Measurements from ENCODE around the gene AMPD1.
A peak's percentile ranks its signal among the peaks of the same experiment; 100 is the strongest.

The AMPD1 gene

DNA sequence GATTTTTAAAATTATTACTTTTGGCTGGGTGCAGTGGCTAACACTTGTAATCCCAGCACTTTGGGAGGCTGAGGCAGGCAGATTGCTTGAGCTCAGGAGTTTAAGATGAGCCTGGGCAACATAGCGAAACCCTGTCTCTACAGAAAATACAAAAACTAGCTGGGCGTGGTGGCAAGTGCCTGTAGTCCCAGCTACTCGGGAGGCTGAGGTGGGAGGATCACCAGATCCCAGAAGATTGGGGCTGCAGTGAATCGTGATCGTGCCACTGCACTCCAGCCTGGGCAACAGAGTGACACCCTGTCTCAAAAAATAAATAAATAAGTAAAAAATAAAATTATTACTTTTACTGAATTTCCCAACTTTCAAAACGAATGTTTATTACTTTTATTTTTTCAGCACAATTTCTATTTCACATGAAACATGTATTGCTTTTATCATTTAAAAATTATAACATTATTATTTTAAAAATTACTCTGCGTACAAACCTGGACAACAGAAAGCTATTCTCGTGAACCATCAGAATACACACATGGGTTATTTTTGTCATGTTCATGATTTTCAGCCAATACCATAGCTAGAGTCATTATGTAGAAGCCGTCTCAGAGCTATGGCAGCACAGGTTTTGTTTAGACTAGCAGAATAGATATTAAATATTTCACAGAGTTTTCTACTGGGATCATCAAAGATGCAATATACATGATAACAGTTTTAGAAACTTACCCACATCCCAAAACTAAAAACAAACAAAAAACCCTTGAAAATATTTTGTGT, 621 bp downstream of the AMPD1 start:
- no peak for DNase-seq

DNA sequence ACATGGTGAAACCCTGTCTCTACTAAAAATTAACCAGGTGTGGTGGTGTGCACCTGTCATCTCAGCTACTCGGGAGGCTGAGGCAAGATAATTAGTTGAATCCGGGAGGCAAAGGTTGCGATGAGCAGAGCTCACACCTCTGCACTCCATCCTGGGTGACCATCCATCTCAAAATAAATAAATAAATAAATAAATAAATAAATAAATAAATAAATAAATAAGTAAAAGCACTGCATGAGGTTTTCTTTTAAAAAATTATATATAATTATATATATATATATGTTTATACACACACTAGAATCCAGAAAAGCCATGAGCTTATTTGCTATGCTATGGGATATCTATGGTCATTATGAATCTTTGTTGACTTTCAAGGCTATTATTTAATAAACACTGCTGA, 2.4 kb downstream of the AMPD1 start:
- no peak for DNase-seq

DNA sequence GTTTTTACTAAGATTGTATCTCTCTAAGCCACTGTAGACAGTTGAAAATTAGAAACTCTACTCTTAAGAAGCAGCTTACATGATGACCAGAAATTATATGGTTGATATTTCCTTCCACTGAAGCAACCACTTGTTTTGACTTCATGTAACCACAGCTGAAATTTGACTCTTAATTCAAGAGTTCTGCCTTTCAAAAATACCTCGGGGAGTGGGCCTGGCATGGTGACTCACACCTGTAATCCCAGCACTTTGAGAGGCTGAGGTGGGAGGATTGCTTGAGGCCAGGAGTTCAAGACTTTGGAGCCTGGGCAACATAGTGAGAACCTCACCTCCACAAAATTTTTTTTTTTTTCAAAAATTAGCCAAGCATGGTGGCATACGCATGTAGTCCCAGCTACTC, 4.3 kb downstream of the AMPD1 start:
- DNase-seq: no peak

DNA sequence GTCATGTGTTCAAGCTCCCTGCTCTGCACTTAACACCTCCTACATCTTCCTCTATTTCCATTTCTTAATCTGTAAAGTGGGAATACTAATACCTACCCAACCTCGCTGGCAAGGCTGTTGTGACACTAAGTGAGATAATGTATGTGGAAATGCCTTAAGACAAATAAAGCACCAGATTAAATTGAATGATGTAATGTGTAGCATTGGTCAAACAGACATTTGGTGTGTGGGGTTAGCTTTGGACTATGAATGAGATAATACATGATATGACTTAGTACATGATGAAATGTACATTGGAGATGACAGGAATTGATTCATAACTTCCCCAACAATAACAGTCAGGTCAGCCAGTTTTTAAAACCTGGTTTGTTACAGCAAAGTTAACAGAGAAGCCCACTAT, 5.2 kb downstream of the AMPD1 start:
- no peak for DNase-seq

DNA sequence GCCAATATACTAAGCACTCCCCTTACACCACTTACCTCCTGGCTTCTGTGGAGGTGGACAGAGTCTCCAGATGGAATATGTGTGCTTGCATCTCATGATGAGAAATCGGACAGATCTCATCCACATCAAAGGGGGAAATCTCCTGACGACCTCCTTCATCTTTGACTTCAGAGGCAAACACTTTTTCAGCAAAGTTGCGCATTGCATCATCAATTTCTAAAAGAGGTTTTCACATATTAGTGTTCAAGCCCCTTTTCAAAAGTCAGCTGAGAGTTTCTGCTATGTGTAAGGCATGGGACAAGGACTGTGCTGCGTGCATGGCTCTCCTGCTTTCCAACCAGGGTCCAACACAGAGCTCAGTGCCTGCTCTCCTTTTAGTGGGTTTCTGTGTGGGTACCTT, 6.8 kb downstream of the AMPD1 start:
- no peak for DNase-seq

DNA sequence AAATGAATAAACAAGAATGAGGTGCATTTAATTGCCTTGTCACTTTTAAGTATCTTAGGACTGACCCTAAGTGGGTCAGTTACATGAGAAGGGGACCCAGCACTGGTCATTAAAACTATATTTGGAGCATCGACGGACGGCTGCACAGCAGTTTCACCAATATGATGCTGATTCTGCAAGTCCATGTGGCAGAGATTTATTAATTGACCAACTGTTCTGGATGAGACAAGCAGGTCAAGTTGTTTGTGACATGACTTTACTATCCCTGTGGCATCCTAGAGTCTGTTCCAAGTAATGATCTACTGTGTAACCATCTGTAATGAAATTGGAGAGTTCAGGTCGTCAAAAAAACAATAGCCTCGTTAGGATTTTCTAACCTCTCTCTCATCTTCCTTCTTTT, 9.5 kb downstream of the AMPD1 start:
- DNase-seq: no peak

DNA sequence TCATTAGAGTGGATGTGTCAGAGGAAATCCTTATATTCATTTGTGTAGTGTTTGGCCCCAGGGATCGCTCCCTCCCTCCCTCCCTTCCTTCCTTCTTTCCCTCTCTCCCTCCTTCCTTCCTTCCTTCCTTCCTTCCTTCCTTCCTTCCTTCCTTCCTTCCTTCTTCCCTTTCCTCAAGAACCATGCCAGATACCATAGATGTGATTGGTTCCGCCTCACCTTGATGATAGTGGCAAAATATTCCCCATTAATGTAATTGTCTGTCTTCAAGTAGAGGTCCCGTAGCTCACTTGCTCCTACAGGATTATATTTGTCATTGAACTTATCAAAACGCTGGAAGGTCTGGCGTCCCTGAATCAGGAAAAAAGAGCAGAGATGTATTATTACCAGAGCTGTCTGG, 17.7 kb downstream of the AMPD1 start:
- DNase-seq: no peak

DNA sequence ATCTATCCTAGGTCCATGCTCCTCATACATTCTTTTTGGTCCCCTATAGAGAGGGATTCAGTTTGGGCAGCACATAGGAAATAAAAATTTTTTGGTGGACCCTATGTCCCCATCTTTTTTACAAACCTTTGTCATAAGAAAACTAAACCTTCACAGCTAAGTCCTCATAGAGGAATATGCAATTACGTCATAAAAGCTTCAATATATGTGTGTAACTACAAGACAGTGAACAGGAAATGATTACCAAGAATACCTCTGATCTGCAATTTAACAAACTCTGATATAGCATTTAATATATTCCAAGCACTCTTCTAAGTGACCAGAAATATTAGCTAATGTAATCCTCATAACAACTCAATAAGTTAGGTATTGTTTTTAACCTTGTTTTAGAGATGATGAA, 19.2 kb downstream of the AMPD1 start:
- no peak for DNase-seq

DNA sequence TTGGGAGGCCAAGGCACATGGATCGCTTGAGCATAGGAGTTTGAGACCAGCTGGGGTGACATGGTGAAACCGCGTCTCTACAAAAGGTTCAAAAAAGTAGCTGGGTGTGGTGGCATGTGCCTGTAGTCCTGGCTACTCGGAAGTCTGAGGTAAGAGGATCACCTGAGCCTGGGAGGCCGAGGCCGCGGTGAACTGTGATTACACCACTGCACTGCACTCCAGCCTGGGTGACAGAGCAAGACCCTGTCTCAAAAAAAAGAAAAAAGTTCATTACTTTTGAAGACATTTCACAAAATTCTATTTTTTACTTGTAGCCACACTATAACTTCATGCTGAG, 23.4 kb downstream of the AMPD1 start:
- DNase-seq: no peak

DNA sequence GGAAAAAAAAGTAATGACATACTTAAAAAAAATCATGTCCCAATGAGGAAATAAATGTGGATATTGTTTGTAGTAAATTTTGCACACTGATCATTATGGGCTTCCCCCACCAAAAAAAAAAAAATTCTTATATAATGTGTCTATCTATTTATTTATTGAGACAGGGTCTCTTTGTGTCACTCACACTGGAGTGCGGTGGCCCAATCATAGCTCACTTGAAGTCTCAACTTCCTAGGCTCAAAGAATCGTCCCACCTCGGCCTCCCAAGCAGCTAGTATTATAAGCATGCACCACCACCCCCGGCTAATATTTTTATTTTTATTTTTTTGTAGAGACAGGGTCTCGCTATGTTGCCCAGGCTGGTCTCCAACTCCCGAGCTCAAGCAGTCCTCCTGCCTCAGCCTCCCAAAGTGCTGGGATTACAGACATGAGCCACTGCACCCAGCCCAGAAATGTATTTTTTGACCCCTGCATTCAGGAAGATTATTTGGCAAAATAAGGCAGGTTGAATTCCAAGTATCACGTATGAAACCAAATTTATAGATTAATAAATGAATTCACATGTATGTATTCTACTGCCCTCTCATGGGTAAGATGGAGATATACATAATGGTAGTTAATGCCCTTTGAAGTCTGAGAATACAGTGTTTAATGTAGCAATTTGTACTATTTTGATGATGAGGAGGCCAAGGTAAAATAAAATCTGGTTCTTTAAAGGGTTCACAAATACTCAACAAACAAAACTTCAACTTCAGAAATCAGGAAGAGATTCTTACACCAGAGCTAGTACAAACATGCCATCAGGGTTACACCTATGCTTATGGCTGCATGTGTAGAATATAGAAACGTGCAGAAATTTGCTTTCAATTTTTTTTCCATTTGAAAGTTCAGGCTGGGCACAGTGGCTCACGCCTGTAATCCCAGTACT, 24.1 kb downstream of the AMPD1 start:
- no peak for DNase-seq

DNA sequence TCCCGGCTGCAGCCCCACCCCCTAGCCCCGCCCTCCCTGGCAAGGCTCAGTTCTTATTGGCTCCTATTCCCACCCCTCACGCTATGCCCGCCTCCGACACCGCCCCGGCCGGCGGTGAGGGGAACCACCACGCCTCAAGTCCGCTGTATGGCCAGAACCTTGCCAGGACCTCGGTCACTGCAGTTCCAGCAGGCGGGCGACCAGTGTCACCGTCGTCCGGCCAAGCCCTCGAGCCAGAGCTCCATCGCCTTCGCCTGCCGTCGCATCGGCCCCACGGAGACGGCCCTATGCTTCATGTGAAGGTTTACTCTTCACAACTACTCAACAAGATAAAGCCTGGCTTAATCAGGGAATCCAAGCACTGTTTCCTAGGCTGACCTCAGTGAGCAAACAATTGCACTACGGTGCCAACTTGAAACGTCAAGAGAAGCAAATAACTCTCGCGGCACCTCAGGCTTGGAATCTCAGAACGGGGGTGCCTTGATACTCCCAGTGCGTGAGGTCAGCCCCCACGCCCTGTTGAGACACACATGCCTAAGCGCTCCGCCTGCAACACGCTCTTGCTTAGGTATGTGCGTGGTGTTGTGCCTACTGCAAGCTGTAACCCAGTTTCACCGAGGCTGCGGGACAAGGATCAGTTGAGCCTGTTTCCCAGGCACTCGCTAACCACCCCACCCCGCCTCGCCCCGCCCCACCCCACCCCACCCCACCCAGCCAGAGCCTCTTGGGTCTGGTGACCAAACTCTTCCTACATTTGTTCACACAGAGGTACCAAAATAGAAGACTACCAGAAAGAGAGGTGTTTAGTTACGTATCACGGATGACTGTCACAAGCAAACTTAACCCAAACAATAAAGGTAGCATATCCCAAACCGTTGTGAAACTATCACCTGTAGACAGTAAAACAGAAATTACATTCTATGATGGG, 25.0 kb downstream of the AMPD1 start:
- DNase-seq: peak; percentile 32

DNA sequence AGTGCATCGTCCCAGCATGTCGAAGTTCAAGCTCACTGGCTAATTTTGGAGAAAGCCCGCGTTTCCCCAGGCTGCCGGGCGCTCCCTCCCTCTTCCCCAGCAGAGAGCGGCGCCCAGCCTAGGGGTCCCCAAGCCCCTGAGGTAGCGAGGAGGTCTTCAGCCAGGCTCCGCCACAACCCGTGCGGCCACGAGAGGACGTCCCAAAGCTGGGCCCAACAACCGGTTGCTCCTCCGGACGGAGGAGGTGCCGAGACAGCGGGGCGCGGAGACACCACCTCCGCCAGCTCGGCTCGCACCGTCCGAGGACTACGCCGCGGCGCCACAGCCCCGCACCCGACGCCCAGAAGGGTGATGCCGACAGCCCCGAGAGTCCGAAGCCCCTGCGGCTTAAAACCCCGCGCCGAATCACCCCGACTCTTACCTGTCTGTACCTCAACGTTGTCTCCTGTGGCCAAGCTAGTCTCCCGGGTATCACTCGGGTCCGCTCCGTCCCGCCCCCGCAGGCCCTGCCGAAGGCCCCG, 25.7 kb downstream of the AMPD1 start, which contains the start of gene DENND2C:
Gene DENND2C, minus strand, starts transcription at position 488 of the 521 bp plus-strand sequence. CDS start 44,065 bp downstream, outside the sequence.
- no peak for DNase-seq

DNA sequence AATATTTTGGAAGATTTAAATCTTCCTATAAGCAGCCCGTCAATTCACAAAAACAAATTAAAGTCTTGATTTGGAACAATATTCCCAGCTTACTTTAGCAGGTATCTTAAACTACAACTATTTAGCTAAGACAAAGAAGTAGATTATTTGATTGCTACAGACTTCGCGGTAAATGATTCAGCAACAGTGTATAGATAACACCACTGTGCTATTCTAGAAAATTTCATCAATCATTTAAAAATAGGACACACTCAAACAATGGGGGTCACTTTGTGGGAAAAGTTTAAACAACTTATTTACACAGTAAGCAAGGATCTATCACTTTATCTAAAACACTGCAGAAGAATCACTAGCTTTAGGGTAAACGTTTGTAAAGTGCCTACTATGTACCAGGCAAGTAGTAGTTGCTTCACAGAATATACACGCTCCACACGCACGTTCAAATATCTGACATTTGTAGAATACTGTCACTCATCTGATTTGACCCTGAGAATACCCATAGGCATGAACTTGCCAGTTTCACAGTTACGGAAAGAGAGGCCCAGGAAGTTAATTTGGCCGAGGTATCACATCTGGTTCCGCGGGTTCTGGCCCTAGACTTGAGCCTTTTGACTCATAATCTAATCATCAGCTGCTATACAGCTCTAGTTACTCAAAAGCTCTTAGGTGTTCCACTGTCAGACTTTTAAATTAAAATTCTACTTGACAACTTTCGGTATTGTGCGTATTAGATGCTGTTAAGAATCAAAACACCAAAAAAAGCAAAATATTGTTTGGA, 26.4 kb downstream of the AMPD1 start:
- DNase-seq: no peak

DNA sequence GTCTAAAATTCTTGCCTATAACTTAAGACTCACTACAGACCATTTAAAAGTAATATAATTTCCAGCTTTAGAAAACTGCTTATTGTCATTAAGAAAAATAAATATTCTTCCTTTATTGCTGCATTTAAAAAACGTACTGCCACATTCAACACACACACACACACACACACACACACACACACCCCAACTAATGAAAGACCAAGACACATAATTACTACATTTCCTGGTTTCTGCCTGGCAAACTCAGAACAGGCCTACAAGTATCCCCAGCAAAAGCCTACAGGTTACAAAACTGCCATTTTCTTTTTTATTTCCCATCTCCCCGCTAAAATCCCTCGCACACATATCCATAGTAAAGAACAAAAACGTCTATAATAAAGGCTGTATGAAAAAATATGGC, 27.0 kb downstream of the AMPD1 start:
- DNase-seq: no peak

DNA sequence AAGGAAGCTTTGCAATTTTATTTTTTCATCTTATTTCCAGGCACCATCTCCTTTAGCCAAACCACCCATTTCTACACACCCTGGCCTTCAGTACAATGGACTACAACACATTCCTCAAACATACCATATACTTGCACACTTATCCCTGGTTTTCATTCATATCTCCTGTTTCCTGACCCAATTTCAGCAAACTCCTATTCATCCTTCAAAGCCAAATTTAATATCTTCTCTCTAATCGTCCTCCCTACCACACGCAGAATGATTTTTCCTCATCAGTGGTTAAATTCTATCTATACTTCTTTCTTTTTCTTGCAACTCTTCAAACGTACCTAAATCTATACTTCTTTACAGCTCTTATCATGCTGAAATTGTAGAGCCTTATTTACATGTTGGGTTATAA, 28.4 kb downstream of the AMPD1 start:
- no peak for DNase-seq

DNA sequence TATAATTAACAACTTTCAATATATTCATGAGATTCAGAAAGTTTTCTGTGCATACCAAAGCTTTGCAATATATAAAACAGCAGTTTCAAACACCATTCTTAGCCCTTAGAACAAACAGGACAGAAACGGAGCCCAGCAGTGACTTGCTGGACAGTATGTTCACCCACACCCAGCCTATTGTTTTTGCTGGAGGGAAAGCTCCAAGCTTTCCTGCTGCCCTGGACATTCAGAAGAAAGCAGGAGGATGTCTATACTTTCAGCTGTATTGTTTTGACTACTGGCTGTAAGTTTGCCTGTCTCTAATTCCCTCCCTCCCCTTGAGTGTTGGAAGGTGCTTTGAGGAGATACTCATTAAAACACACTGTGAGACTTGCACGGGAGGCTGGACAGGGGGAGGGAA, 35.1 kb downstream of the AMPD1 start:
- DNase-seq: no peak

DNA sequence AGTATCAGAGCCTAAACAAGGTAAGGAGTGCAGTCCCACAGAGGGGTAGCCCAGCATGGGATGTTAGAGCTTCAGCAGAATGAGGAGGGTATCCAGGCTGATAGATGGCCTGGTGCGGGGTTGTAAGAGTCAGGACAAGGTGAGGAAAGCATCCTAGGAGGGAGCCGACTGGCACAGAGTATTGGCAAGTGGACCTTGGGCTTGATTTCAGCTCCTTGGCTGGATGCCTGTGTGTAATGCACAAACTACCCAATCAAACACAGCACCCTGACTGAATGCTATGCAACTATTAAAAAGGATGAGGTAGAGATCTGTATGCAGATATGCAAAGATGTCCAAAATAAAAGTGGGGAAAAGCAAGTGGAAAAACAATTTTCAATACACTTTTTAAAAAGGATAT, 43.5 kb downstream of the AMPD1 start:
- DNase-seq: no peak

DNA sequence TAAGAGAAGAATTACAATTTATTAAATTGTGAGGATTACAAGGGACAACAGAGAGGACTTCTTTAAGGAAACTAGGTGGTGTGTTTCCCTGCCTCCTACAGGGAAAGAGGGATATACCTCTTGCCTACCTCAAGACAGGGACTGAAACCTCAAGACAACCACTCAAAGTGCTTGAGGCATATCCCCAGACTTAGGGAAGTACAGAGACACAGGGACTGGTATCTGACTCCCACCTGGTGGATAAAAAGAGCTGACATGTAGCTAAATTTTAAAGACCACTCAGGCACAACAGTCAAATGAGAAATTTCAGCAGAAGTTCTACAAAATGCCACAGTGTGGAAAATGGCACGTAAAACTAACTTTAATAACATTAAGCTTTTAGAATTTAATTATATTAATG, 46.8 kb downstream of the AMPD1 start:
- no peak for DNase-seq

DNA sequence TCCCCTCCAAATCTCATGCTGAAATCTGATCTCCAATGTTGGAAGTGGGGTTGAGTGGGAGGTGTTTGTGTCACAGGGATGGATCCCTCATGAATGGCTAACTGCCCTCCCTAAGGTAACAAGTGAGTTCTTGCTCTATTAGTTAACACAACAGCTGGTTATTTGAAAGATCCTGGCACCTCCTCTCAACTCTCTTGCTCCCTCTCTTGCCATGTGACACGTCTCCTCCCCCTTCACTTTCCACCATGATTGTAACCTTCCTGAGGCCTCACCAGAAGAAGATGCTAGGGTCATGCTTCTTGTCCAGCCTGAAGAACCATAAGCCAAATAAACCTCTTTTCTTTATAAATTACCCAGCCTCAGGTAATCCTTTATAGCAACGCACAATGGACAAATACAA, 54.0 kb downstream of the AMPD1 start:
- DNase-seq: no peak

DNA sequence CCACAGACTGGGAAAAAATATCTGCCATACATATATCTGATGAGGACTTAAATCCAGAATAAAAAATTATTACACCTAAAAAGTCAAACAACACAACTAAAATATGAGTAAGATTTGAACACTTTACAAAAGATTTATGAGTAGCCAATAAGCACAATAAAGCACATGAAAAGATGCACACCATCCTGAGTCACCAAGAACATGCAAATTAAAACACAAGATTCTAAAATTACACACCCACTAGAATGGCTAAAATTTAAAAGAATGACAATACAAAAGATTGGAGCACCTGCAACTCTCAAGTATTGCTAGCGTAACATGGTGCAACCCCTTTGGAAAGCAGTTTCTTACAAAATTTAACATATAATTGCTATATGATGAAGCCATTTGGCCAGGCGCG, 56.4 kb downstream of the AMPD1 start:
- no peak for DNase-seq

DNA sequence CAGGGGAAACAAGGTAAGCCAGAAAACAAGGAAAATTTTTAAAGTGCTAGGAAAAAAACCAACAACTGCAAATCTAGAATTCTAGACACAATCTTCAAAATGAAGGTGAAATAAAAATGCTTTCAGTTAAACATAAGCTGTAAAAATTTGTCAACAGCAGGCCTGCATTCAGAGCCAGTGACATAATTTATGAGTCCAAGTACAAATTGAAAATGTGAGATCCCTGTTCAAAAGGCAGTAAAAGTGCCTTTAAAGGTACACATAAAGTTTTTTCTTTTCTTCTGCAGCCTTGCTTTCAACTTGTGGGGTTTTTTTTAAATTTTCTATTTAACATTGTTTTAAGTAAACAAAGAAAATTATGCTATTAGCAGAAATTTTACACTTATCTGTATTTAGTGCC, 62.9 kb downstream of the AMPD1 start:
- no peak for DNase-seq

DNA sequence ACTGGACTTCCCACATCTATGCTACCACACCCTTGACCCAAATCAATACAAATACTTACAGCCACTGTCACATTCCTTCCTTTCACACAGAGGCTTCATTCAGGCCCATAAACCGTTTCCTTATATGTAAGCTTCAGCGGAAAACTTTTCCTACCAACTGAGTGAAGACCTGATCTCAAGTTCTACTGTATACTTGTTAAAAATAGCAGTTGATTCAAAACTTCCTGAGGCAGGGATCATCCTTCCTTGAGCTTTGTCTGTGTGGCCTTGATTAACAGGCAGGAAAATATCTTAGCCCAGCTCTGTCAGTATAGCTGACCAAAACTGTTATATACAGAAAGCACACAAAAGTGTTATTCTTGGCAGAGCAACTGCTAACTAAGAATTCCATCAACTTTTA, 68.2 kb downstream of the AMPD1 start:
- DNase-seq: no peak

All from NCI-H2029 (cell line).